Ovary (tissue), 9 donors: ENCODE data around the gene DNAI4. TPM values are rescaled to one million over a fixed set of nuclear protein-coding genes. Genes with fewer than 3 reads are reported as not detected.
"Not testable (repeated sequence)": the region's sequence is repeated elsewhere in the genome, so short reads cannot be mapped to it uniquely, and the experiment has no call there.

Experiments used
- DNase-seq, 5 donors: peaks; one replicate each; pipeline ENCODE4 v3.0.0-alpha.2; 2019 to 2020
- H3K27ac ChIP-seq, 2 donors: fragments of 200-600 bp; one replicate each; pipeline versions ENCODE4 v1.5.1 to v1.8.0; 2019 to 2022
- H3K27me3 ChIP-seq: fragments of 200-600 bp; one replicate; pipeline ENCODE4 v1.8.0; 2022
- H3K36me3 ChIP-seq: fragments of 200-600 bp; sonication (generic); one replicate; pipeline ENCODE4 v1.5.1; 2019
- H3K4me1 ChIP-seq: one replicate; pipeline ENCODE4 v1.8.1; 2013; ENCODE audit warnings: mild to moderate bottlenecking, moderate library complexity; ENCODE audit not compliant: insufficient read depth
- H3K4me3 ChIP-seq: fragments of 200-600 bp; sonication (generic); one replicate; pipeline ENCODE4 v1.5.1; 2017
- H3K9me3 ChIP-seq, 2 donors: fragments of 200-600 bp in 1 of 2; sonication (generic) in 1 of 2; one replicate each; pipeline versions ENCODE4 v1.5.1 to v1.8.1; 2013 to 2019; ENCODE audit warnings: mild to moderate bottlenecking in 1 of 2, moderate library complexity in 1 of 2
- EP300 ChIP-seq: sonication (generic); formaldehyde crosslinking; IDR thresholded peaks from one replicate; pipeline ENCODE4 v1.6.1; 2017; ENCODE audit warnings: antibody characterized with exemption
- POLR2A ChIP-seq: fragments of 450-650 bp; IDR thresholded peaks from one replicate; pipeline ENCODE4 v1.6.1; 2017; ENCODE audit warnings: antibody characterized with exemption, mild to moderate bottlenecking, moderate library complexity
- WGBS, 3 donors: extraction: QIAGEN DNeasy Blood & Tissue Kit in 1 of 3; methylation state at CpG; one replicate each; pipeline versions ENCODE4 v1.1.5 to v1.1.7; 2013 to 2017; 5-methylcytosine and 5-hydroxymethylcytosine counted together
- intact Hi-C, 4 donors: fragments of 100-400 bp; cut with DNase I; formaldehyde crosslinking; loops; one replicate each; pipeline versions ENCODE4 v1.11.0 to v1.15.1; 2022 to 2023
- polyA plus RNA-seq, 2 donors: library from polyadenylated mRNA; stranded (reverse); fragments of 200-250 nt in 1 of 2; fragments of 350-450 nt in 1 of 2; fragmentation: Illumina TruSeq in 1 of 2; extraction: RNeasy Lipid Tissue Mini Kit (QIAGEN cat#74804) in 1 of 2; gene quantifications; one replicate each; pipeline ENCODE4 v1.2.3, GENCODE V29; 2013 to 2014
- total RNA-seq, 7 donors: library from RNA; depleted of rRNA in 2 of 7; stranded (reverse); fragments of >200 nt in 2 of 7; fragmentation: NEBNext Ultra II Directional in 3 of 7; extraction: Animal tissue kit (Norgen Biotek cat#: 25700) in 3 of 7; gene quantifications; one replicate each; pipeline versions ENCODE4 v1.1.0 to v1.2.4, GENCODE V29; 2016 to 2023
- TF ChIP-seq, protein P1 (sequence below), 3 donors: fragments of 450-650 bp in 2 of 3; fragments of 200-600 bp in 1 of 3; IDR thresholded peaks; one replicate each; pipeline versions ENCODE4 v1.5.1 to v1.8.0; 2016 to 2022; ENCODE audit warnings: antibody characterized with exemption in 3 of 3, mild to moderate bottlenecking in 1 of 3
- donor health status: DM: no; HTN: no; CAD: no; lungs with moderate emphysema.
- donor health status: DM: no; HTN: no; CAD: no.
- donor health status: Bipolar disorder and iron deficiency.
- donor health status: DM: yes; HTN: yes; CAD: no.
- donor health status: DM: no; HTN: no; CAD: no.
- donor health status: DM: yes; HTN: yes; CAD: no.

The DNAI4 gene
- total and polyA plus RNA-seq, 9 donors: 2.5 to 52.6 (median 27.2) TPM

GRCh38 chr1:66890621-66891020 lies 34.0 kb downstream of the DNAI4 start:
- 94 to 97% (median 95%) methylated on average over 1 of the region's 1 CpG for WGBS, 3 donors
- no peak for DNase-seq
- no peaks in the 10 kb centered on the region for H3K4me1 ChIP-seq
- no peaks in the 10 kb centered on the region for H3K27me3 ChIP-seq
- H3K9me3 ChIP-seq: no peaks in the 10 kb centered on the region
- intact Hi-C loops: no loop called here
- TF ChIP-seq POLR2A (no peak), EP300 (no peak)
- TF ChIP-seq, protein P1, sequence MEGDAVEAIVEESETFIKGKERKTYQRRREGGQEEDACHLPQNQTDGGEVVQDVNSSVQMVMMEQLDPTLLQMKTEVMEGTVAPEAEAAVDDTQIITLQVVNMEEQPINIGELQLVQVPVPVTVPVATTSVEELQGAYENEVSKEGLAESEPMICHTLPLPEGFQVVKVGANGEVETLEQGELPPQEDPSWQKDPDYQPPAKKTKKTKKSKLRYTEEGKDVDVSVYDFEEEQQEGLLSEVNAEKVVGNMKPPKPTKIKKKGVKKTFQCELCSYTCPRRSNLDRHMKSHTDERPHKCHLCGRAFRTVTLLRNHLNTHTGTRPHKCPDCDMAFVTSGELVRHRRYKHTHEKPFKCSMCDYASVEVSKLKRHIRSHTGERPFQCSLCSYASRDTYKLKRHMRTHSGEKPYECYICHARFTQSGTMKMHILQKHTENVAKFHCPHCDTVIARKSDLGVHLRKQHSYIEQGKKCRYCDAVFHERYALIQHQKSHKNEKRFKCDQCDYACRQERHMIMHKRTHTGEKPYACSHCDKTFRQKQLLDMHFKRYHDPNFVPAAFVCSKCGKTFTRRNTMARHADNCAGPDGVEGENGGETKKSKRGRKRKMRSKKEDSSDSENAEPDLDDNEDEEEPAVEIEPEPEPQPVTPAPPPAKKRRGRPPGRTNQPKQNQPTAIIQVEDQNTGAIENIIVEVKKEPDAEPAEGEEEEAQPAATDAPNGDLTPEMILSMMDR (IDR thresholded peaks at IDR 0.05): no peak
- H3K27ac ChIP-seq: no peak overlapping the region
- no peak overlapping the region for H3K4me3 ChIP-seq
- no peaks in the 10 kb centered on the region for H3K36me3 ChIP-seq

DNA sequence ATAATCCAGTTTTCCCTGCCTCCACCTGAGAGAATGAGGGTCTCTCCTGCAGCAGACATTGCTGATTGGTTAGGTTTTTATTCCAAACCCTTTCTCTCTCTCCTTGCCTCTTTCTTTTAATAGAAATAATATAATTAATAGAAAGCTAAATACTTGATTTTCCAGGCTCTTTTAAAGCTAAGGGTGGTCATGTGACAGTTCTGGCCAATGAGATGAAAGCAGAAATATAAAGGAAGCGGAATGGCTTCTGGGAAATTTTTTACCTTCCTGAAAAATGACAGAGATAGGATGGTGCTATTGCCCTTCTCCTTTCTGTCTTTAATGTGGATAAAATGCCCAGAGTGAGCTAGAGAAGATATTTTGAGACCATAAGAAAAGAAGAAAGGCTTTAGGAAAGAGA lies 35.6 kb downstream of the DNAI4 start:
- intact Hi-C loops: no loop called here
- Histone ChIP-seq H3K9me3 (no peaks in the 10 kb centered on the region), H3K27me3 (no peaks in the 10 kb centered on the region), H3K4me3 (no peak overlapping the region), H3K36me3 (no peaks in the 10 kb centered on the region), H3K4me1 (no peaks in the 10 kb centered on the region), H3K27ac (no peak overlapping the region)
- TF ChIP-seq POLR2A: no peak
- TF ChIP-seq, protein P1 (IDR thresholded peaks at IDR 0.05): no peak
- no peak for TF ChIP-seq EP300
- 97 to 100% (median 97%) methylated on average over 1 of the region's 1 CpG for WGBS, 3 donors
- no peak for DNase-seq

DNA sequence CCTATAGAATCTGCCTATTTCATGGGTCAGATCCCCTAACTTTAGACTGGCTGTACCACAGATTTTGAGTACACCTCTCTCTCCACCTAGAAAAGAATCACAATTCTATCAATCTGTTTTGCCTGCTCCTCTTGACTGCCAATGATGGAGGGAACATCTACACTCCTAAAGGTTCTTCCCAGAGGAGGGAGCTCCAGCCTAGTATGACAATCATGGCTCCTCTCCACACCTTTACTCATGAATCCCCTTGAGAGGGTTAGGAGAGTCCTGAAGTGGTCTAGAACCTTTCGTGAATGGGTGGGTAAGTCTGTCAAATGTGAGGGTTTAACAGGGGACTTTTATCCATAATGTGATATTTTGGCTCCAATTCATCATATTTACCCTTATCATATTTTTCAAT lies 48.0 kb downstream of the DNAI4 start:
- WGBS, 3 donors: 85 to 93% (median 93%) methylated on average over 1 of the region's 1 CpG
- TF ChIP-seq POLR2A: no peak
- intact Hi-C loops: no loop called here

GRCh38 chr1:66873111-66873510 lies 51.5 kb downstream of the DNAI4 start:
- Histone ChIP-seq H3K4me1 (no peaks in the 10 kb centered on the region), H3K27me3 (no peaks in the 10 kb centered on the region), H3K9me3 (no peaks in the 10 kb centered on the region), H3K4me3 (no peak overlapping the region), H3K27ac (no peak overlapping the region), H3K36me3 (no peaks in the 10 kb centered on the region)
- WGBS, 3 donors: 91 to 94% (median 93%) methylated on average over 5 of the region's 5 CpGs
- TF ChIP-seq POLR2A (no peak), EP300 (no peak)
- TF ChIP-seq, protein P1 (IDR thresholded peaks at IDR 0.05): no peak
- DNase-seq: no peak
- intact Hi-C loops: no loop called here

More for the DNA sequence above, 48.0 kb downstream of the DNAI4 start:
- H3K4me1 ChIP-seq: no peaks in the 10 kb centered on the region
- DNase-seq: no peak
- H3K9me3 ChIP-seq: no peaks in the 10 kb centered on the region
- no peak overlapping the region for H3K27ac ChIP-seq
- no peak overlapping the region for H3K4me3 ChIP-seq
- no peaks in the 10 kb centered on the region for H3K27me3 ChIP-seq
- H3K36me3 ChIP-seq: no peaks in the 10 kb centered on the region

- H3K36me3 ChIP-seq, H3K4me1 ChIP-seq, H3K9me3 ChIP-seq, DNase-seq, intact Hi-C loops, H3K27ac ChIP-seq, H3K27me3 ChIP-seq, H3K4me3 ChIP-seq: not testable (repeated sequence)
- WGBS, 3 donors: 94 to 96% (median 96%) methylated on average over 7 of the region's 7 CpGs
These were observed 52.6 kb downstream of the DNAI4 start for GRCh38 chr1:66872024-66872423.

DNA sequence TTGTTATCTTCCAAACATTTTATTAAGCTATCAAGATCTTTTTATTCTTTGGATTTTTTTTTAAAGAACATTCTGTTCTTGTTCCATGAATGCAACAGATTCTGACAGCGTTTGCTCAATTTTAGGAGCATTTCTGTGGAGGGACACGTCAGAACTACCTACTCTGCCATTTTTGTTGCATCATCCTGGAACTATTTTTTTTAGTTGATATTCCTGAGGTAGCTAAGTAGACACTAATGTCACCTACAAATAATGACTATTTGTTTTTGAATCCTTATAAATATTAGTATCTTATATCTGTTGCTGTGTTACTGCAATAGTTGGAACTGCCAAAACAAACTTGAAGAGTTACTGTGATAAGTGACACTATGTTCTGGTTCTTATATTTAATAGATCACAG lies 57.2 kb downstream of the DNAI4 start:
- Histone ChIP-seq H3K36me3 (no peaks in the 10 kb centered on the region), H3K4me1 (no peaks in the 10 kb centered on the region), H3K27me3 (no peaks in the 10 kb centered on the region), H3K9me3 (no peaks in the 10 kb centered on the region), H3K4me3 (no peak overlapping the region), H3K27ac (no peak overlapping the region)
- no peak for TF ChIP-seq EP300
- TF ChIP-seq, protein P1 (IDR thresholded peaks at IDR 0.05): no peak
- no peak for TF ChIP-seq POLR2A
- no peak for DNase-seq
- intact Hi-C loops: no loop called here
- WGBS, 3 donors: 91 to 95% (median 93%) methylated on average over 2 of the region's 2 CpGs
